Measurements from ENCODE around the gene BMAL2. TPM values are rescaled to one million over a fixed set of nuclear protein-coding genes. Genes with fewer than 3 reads are reported as not detected.

BMAL2 gene
- total and polyA plus RNA-seq, 2 experiments from 2014 or later: 5.5 to 18.2 TPM

DNA sequence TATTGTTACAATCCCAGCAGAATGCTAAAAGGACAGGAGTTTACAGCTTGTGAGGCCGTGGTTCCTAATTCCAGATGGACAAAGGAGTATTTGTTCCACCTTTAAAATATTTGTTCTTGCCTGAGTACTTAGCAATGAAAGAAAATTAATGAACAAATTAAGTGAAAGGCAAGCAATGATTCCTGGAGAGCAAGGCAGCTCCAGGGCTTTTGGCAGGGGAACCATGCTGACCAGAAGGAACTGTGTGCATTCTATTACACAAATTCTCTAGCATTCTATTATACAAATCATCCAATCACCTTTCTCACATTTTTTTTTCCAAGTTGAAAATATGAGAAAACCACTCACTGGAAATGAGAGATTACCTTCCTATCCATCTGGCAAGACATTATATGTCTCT lies 1.8 kb upstream of the BMAL2 start:
- DNase-seq (ENCODE audit: low spot score) (no peak), ATAC-seq (no peak)
- H3K9me2 ChIP-seq (ENCODE audit: insufficient read depth): no peaks in the 10 kb centered on the region
- H3K79me2 ChIP-seq (replicated peaks; ENCODE audit: insufficient read depth): peaks cover 24% of the 10 kb centered on the region
- no peaks in the 10 kb centered on the region for H3K36me3 ChIP-seq (ENCODE audit: insufficient read depth)
- no peak overlapping the region for H3K4me2 ChIP-seq
- H3K4me1 ChIP-seq (ENCODE audit: insufficient read depth): peaks cover 29% of the 10 kb centered on the region
- no peak overlapping the region for H3K27ac ChIP-seq (ENCODE audit: low read depth)
- H2AFZ ChIP-seq: no peak overlapping the region
- no peak for TF ChIP-seq STAT1 (IDR thresholded peaks at IDR 0.05; ENCODE audit: unreplicated experiment)
- no peak for TF ChIP-seq CREB1 (CRISPR knock-in tag; IDR thresholded peaks at IDR 0.05; ENCODE audit: low read depth)
- no peak for TF ChIP-seq EZH2 (IDR thresholded peaks at IDR 0.05; ENCODE audit: low read depth, unreplicated experiment)
- no peak for TF ChIP-seq NANOG (IDR thresholded peaks at IDR 0.05; ENCODE audit: borderline replicate concordance)
- TF ChIP-seq ZNF114 (CRISPR knock-in tag; IDR thresholded peaks at IDR 0.05): no peak
- TF ChIP-seq ETS1 (IDR thresholded peaks at IDR 0.05): no peak
- TF ChIP-seq POLR2AphosphoS5 (IDR thresholded peaks at IDR 0.05; ENCODE audit: low read depth): no peak
- no peak for TF ChIP-seq JUNB (IDR thresholded peaks at IDR 0.05; ENCODE audit: unreplicated experiment)
- H3F3A ChIP-seq (replicated peaks; ENCODE audit: low read depth): no peaks in the 10 kb centered on the region; the same call in 1 of the 2 replicates
- H3K27ac Mint-ChIP-seq: no peak overlapping the region
- no peaks in the 10 kb centered on the region for H3K36me3 Mint-ChIP-seq (ENCODE audit: low read depth)
- no peaks in the 10 kb centered on the region for H4K20me1 ChIP-seq (replicated peaks; ENCODE audit: insufficient read depth)
- peaks cover 27% of the 10 kb centered on the region for H3K4me1 Mint-ChIP-seq
- no peak overlapping the region for H3K4me3 Mint-ChIP-seq
- H3K27me3 ChIP-seq (ENCODE audit: insufficient read depth): peaks cover 38% of the 10 kb centered on the region
- peaks cover 25% of the 10 kb centered on the region for H3K27me3 Mint-ChIP-seq (ENCODE audit: insufficient read depth, low read depth, poor library complexity)
- H3K9me3 Mint-ChIP-seq: no peaks in the 10 kb centered on the region
- H3K4me3 ChIP-seq: no peak overlapping the region

- Histone ChIP-seq H4K20me1 (replicated peaks; ENCODE audit: insufficient read depth) (no peaks in the 10 kb centered on the region), H3K27me3 (ENCODE audit: insufficient read depth) (peaks cover 38% of the 10 kb centered on the region), H3F3A (replicated peaks; ENCODE audit: low read depth) (no peaks in the 10 kb centered on the region; the same call in 1 of the 2 replicates), H3K4me1 (ENCODE audit: insufficient read depth) (peaks cover 29% of the 10 kb centered on the region), H3K27ac (ENCODE audit: low read depth) (no peak overlapping the region), H3K4me2 (peak overlapping the region; percentile 99; the same call in 1 of the 2 replicates), H3K9me2 (ENCODE audit: insufficient read depth) (no peaks in the 10 kb centered on the region), H3K4me3 (no peak overlapping the region), H2AFZ (no peak overlapping the region), H3K36me3 (ENCODE audit: insufficient read depth) (no peaks in the 10 kb centered on the region), H3K79me2 (replicated peaks; ENCODE audit: insufficient read depth) (peaks cover 25% of the 10 kb centered on the region)
- peaks cover 31% of the 10 kb centered on the region for H3K4me1 Mint-ChIP-seq
- H3K4me3 Mint-ChIP-seq: no peak overlapping the region
- no peaks in the 10 kb centered on the region for H3K36me3 Mint-ChIP-seq (ENCODE audit: low read depth)
- ATAC-seq (no peak), DNase-seq (ENCODE audit: low spot score) (no peak)
- H3K9me3 Mint-ChIP-seq: no peaks in the 10 kb centered on the region
- no peak overlapping the region for H3K27ac Mint-ChIP-seq
- peaks cover 25% of the 10 kb centered on the region for H3K27me3 Mint-ChIP-seq (ENCODE audit: insufficient read depth, low read depth, poor library complexity)
- no peak for TF ChIP-seq EZH2 (IDR thresholded peaks at IDR 0.05; ENCODE audit: low read depth, unreplicated experiment)
- no peak for TF ChIP-seq POLR2AphosphoS5 (IDR thresholded peaks at IDR 0.05; ENCODE audit: low read depth)
- TF ChIP-seq STAT1 (IDR thresholded peaks at IDR 0.05; ENCODE audit: unreplicated experiment): no peak
- no peak for TF ChIP-seq ZNF114 (CRISPR knock-in tag; IDR thresholded peaks at IDR 0.05)
- no peak for TF ChIP-seq JUNB (IDR thresholded peaks at IDR 0.05; ENCODE audit: unreplicated experiment)
- TF ChIP-seq NANOG (IDR thresholded peaks at IDR 0.05; ENCODE audit: borderline replicate concordance): no peak
- TF ChIP-seq, protein P1, sequence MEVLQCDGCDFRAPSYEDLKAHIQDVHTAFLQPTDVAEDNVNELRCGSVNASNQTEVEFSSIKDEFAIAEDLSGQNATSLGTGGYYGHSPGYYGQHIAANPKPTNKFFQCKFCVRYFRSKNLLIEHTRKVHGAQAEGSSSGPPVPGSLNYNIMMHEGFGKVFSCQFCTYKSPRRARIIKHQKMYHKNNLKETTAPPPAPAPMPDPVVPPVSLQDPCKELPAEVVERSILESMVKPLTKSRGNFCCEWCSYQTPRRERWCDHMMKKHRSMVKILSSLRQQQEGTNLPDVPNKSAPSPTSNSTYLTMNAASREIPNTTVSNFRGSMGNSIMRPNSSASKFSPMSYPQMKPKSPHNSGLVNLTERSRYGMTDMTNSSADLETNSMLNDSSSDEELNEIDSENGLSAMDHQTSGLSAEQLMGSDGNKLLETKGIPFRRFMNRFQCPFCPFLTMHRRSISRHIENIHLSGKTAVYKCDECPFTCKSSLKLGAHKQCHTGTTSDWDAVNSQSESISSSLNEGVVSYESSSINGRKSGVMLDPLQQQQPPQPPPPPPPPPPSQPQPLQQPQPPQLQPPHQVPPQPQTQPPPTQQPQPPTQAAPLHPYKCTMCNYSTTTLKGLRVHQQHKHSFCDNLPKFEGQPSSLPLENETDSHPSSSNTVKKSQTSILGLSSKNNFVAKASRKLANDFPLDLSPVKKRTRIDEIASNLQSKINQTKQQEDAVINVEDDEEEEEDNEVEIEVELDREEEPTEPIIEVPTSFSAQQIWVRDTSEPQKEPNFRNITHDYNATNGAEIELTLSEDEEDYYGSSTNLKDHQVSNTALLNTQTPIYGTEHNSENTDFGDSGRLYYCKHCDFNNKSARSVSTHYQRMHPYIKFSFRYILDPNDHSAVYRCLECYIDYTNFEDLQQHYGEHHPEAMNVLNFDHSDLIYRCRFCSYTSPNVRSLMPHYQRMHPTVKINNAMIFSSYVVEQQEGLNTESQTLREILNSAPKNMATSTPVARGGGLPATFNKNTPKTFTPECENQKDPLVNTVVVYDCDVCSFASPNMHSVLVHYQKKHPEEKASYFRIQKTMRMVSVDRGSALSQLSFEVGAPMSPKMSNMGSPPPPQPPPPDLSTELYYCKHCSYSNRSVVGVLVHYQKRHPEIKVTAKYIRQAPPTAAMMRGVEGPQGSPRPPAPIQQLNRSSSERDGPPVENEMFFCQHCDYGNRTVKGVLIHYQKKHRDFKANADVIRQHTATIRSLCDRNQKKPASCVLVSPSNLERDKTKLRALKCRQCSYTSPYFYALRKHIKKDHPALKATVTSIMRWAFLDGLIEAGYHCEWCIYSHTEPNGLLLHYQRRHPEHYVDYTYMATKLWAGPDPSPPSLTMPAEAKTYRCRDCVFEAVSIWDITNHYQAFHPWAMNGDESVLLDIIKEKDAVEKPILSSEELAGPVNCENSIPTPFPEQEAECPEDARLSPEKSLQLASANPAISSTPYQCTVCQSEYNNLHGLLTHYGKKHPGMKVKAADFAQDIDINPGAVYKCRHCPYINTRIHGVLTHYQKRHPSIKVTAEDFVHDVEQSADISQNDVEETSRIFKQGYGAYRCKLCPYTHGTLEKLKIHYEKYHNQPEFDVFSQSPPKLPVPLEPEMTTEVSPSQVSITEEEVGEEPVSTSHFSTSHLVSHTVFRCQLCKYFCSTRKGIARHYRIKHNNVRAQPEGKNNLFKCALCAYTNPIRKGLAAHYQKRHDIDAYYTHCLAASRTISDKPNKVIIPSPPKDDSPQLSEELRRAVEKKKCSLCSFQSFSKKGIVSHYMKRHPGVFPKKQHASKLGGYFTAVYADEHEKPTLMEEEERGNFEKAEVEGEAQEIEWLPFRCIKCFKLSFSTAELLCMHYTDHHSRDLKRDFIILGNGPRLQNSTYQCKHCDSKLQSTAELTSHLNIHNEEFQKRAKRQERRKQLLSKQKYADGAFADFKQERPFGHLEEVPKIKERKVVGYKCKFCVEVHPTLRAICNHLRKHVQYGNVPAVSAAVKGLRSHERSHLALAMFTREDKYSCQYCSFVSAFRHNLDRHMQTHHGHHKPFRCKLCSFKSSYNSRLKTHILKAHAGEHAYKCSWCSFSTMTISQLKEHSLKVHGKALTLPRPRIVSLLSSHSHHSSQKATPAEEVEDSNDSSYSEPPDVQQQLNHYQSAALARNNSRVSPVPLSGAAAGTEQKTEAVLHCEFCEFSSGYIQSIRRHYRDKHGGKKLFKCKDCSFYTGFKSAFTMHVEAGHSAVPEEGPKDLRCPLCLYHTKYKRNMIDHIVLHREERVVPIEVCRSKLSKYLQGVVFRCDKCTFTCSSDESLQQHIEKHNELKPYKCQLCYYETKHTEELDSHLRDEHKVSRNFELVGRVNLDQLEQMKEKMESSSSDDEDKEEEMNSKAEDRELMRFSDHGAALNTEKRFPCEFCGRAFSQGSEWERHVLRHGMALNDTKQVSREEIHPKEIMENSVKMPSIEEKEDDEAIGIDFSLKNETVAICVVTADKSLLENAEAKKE (CRISPR knock-in tag; IDR thresholded peaks at IDR 0.05): no peak
- TF ChIP-seq, protein P2, sequence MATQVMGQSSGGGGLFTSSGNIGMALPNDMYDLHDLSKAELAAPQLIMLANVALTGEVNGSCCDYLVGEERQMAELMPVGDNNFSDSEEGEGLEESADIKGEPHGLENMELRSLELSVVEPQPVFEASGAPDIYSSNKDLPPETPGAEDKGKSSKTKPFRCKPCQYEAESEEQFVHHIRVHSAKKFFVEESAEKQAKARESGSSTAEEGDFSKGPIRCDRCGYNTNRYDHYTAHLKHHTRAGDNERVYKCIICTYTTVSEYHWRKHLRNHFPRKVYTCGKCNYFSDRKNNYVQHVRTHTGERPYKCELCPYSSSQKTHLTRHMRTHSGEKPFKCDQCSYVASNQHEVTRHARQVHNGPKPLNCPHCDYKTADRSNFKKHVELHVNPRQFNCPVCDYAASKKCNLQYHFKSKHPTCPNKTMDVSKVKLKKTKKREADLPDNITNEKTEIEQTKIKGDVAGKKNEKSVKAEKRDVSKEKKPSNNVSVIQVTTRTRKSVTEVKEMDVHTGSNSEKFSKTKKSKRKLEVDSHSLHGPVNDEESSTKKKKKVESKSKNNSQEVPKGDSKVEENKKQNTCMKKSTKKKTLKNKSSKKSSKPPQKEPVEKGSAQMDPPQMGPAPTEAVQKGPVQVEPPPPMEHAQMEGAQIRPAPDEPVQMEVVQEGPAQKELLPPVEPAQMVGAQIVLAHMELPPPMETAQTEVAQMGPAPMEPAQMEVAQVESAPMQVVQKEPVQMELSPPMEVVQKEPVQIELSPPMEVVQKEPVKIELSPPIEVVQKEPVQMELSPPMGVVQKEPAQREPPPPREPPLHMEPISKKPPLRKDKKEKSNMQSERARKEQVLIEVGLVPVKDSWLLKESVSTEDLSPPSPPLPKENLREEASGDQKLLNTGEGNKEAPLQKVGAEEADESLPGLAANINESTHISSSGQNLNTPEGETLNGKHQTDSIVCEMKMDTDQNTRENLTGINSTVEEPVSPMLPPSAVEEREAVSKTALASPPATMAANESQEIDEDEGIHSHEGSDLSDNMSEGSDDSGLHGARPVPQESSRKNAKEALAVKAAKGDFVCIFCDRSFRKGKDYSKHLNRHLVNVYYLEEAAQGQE (IDR thresholded peaks at IDR 0.05; ENCODE audit: unreplicated experiment): no peak
These were observed 1.2 kb upstream of the BMAL2 start for GRCh38 chr12:27331291-27331926.
